K562 (cell line): ENCODE data around the gene PYDC1. TPM values are rescaled to one million over a fixed set of nuclear protein-coding genes. Genes with fewer than 3 reads are reported as not detected.

Experiments
- ARID2 ChIP-seq: fragments of 450-650 bp; IDR thresholded peaks from 2 replicates; pipeline ENCODE4 v1.6.1; 2017; ENCODE audit warnings: antibody characterized with exemption, mild to moderate bottlenecking
- ATF4 ChIP-seq: fragments of 450-650 bp; formaldehyde crosslinking; IDR thresholded peaks from 2 replicates; pipeline ENCODE4 v1.4.0; 2022; ENCODE audit warnings: mild to moderate bottlenecking, moderate library complexity
- CBX5 ChIP-seq: IDR thresholded peaks from 2 replicates; pipeline ENCODE4 v1.6.1; 2014; ENCODE audit warnings: low read depth, borderline replicate concordance
- GTF2E2 ChIP-seq: fragments of 200-800 bp; sonication (Bioruptor generic); IDR thresholded peaks from 2 replicates; pipeline ENCODE4 v1.6.1; 2016; ENCODE audit warnings: missing genetic modification characterization, missing compliant biosample characterization
- IRF9 ChIP-seq: fragments of 450-650 bp; IDR thresholded peaks from 2 replicates; pipeline ENCODE4 v1.6.1; 2016; ENCODE audit warnings: missing biosample characterization, missing genetic modification characterization
- KLF16 ChIP-seq: IDR thresholded peaks from 2 replicates; pipeline ENCODE4 v1.6.1; 2016; ENCODE audit warnings: antibody characterized with exemption
- L3MBTL2 ChIP-seq: fragments of 450-650 bp; IDR thresholded peaks from 2 replicates; pipeline ENCODE4 v1.6.1; 2016; ENCODE audit warnings: mild to moderate bottlenecking, moderate library complexity
- MAZ ChIP-seq, 2 experiments: fragments of 450-650 bp in 1 of 2; sonication (generic) in 1 of 2; formaldehyde crosslinking; IDR thresholded peaks in 1 of 2; conservative IDR thresholded peaks in 1 of 2; 2 replicates each; pipeline versions ENCODE4 v1.4.0 to v1.5.0; 2020; ENCODE audit warnings: mild to moderate bottlenecking in 1 of 2, missing genetic modification reagents in 1 of 2
- MEF2D ChIP-seq: conservative IDR thresholded peaks from 2 replicates; pipeline ENCODE4 v1.6.1; 2016; ENCODE audit warnings: low read depth, missing genetic modification characterization, missing compliant biosample characterization
- MTA3 ChIP-seq: fragments of 450-650 bp; formaldehyde crosslinking; IDR thresholded peaks from 2 replicates; pipeline ENCODE4 v1.6.1; 2017; ENCODE audit warnings: mild to moderate bottlenecking, borderline replicate concordance
- SMARCA4 ChIP-seq: fragments of 450-650 bp; IDR thresholded peaks from 2 replicates; pipeline ENCODE4 v1.6.1; 2016
- TOE1 ChIP-seq, 2 experiments: fragments of 450-650 bp in 1 of 2; sonication (generic) in 1 of 2; formaldehyde crosslinking in 1 of 2; IDR thresholded peaks; 2 replicates each; pipeline versions ENCODE4 v1.7.1 to v1.8.0; 2016 to 2022; ENCODE audit warnings: borderline replicate concordance in 2 of 2, mild to moderate bottlenecking in 2 of 2, antibody characterized with exemption in 1 of 2, inconsistent platforms in 1 of 2, low read depth in 1 of 2, missing genetic modification reagents in 1 of 2, moderate library complexity in 1 of 2
- VEZF1 ChIP-seq: fragments of 200-800 bp; sonication (Bioruptor generic); IDR thresholded peaks from 2 replicates; pipeline ENCODE4 v1.6.1; 2017; ENCODE audit warnings: missing genetic modification characterization, missing compliant biosample characterization
- ZNF121 ChIP-seq: sonication (generic); formaldehyde crosslinking; conservative IDR thresholded peaks from 2 replicates; pipeline ENCODE4 v1.8.0; 2022; ENCODE audit warnings: missing genetic modification reagents
- ZNF175 ChIP-seq: fragments of 200-800 bp; sonication (Bioruptor generic); IDR thresholded peaks from 2 replicates; pipeline ENCODE4 v1.6.1; 2016; ENCODE audit warnings: low read depth, mild to moderate bottlenecking, missing genetic modification characterization, missing compliant biosample characterization
- ZNF436 ChIP-seq: fragments of 250-450, 450-650 bp; sonication (Bioruptor Pico); formaldehyde crosslinking; IDR thresholded peaks from 2 replicates; pipeline ENCODE4 v1.7.0; 2020; ENCODE audit warnings: mild to moderate bottlenecking
- polyA plus RNA-seq, 8 experiments: library from polyadenylated mRNA; depleted of rRNA in 4 of 8; stranded (reverse) in 5 of 8; unstranded in 3 of 8; fragments of >200 nt; fragmentation: Nextera tagmentation in 2 of 8; fragmentation: Illumina TruSeq in 1 of 8; extraction: Ambion mirVana in 2 of 8; extraction: Trizol in 1 of 8; gene quantifications; 2 replicates each; pipeline versions ENCODE4 v1.2.1 to v1.2.3, GENCODE V29; 2011 to 2014; ENCODE audit warnings: inconsistent platforms in 1 of 8, missing spikeins in 1 of 8
- total RNA-seq, 7 experiments: library from RNA; depleted of rRNA in 6 of 7; stranded (reverse); fragments of >200 nt in 6 of 7; fragmentation: Illumina TruSeq in 2 of 7; extraction: Trizol in 2 of 7; gene quantifications; 2 replicates each; pipeline versions ENCODE4 v1.2.1 to v1.2.3, GENCODE V29; 2011 to 2021; ENCODE audit warnings: low replicate concordance in 1 of 7
- TF ChIP-seq, protein P1 (sequence below): fragments of 250-450 bp; sonication (Bioruptor Pico); IDR thresholded peaks from 2 replicates; pipeline ENCODE4 v1.5.0; 2022; ENCODE audit warnings: mild to moderate bottlenecking
- TF ChIP-seq, protein P2 (sequence below): sonication (generic); IDR thresholded peaks from 2 replicates; pipeline ENCODE4 v1.6.1; 2016
- TF ChIP-seq, protein P3 (sequence below): fragments of 450-650 bp; IDR thresholded peaks from 2 replicates; pipeline ENCODE4 v1.6.1; 2016; ENCODE audit warnings: low read depth, mild to moderate bottlenecking, moderate library complexity

Gene PYDC1
- total and polyA plus RNA-seq, 9 of the 15 experiments (the other 6 are each of a cell fraction or from before 2014, with no cell fraction given), result not detected

- TF ChIP-seq ATF4 (CRISPR knock-in tag) (no peak), GTF2E2 (no peak), KLF16 (no peak), VEZF1 (no peak), IRF9 (tag) (no peak), SMARCA4 (peak; percentile 79), TOE1 (IDR thresholded peaks at IDR 0.05; ENCODE audit: borderline replicate concordance) (peak; percentile 35; the same call in 1 of the 2 replicates), TOE1 (CRISPR knock-in tag; IDR thresholded peaks at IDR 0.05; ENCODE audit: borderline replicate concordance, low read depth) (no peak), ZNF436 (CRISPR knock-in tag) (no peak), MTA3 (no peak), ZNF175 (CRISPR knock-in tag) (no peak), ARID2 (no peak), CBX5 (no peak), MEF2D (tag) (no peak), MAZ (CRISPR knock-in tag; conservative IDR thresholded peaks at IDR 0.05 in 1 of 2, IDR thresholded peaks at IDR 0.05 in 1 of 2) (0 out of 4 replicates have a peak, but pooled peaks of 1 of the 2 experiments have one; percentile 11), ZNF121 (CRISPR knock-in tag) (peak; percentile 99), L3MBTL2 (0 out of 2 replicates have a peak, but pooled peaks have one; percentile 22)
- TF ChIP-seq, protein P1, sequence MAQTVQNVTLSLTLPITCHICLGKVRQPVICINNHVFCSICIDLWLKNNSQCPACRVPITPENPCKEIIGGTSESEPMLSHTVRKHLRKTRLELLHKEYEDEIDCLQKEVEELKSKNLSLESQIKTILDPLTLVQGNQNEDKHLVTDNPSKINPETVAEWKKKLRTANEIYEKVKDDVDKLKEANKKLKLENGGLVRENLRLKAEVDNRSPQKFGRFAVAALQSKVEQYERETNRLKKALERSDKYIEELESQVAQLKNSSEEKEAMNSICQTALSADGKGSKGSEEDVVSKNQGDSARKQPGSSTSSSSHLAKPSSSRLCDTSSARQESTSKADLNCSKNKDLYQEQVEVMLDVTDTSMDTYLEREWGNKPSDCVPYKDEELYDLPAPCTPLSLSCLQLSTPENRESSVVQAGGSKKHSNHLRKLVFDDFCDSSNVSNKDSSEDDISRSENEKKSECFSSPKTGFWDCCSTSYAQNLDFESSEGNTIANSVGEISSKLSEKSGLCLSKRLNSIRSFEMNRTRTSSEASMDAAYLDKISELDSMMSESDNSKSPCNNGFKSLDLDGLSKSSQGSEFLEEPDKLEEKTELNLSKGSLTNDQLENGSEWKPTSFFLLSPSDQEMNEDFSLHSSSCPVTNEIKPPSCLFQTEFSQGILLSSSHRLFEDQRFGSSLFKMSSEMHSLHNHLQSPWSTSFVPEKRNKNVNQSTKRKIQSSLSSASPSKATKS, result no peak
- TF ChIP-seq, protein P2, sequence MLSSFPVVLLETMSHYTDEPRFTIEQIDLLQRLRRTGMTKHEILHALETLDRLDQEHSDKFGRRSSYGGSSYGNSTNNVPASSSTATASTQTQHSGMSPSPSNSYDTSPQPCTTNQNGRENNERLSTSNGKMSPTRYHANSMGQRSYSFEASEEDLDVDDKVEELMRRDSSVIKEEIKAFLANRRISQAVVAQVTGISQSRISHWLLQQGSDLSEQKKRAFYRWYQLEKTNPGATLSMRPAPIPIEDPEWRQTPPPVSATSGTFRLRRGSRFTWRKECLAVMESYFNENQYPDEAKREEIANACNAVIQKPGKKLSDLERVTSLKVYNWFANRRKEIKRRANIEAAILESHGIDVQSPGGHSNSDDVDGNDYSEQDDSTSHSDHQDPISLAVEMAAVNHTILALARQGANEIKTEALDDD, result no peak
- TF ChIP-seq, protein P3, sequence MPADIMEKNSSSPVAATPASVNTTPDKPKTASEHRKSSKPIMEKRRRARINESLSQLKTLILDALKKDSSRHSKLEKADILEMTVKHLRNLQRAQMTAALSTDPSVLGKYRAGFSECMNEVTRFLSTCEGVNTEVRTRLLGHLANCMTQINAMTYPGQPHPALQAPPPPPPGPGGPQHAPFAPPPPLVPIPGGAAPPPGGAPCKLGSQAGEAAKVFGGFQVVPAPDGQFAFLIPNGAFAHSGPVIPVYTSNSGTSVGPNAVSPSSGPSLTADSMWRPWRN, result peak; percentile 46; the same call in 1 of the 2 replicates
These were observed 27.1 kb upstream of the PYDC1 start (continued) for GRCh38 chr16:31243734-31244670.
